Activated CD4-positive, alpha-beta T cell treated with anti-CD3 and anti-CD28 coated beads for 4 hours (primary cell): ENCODE results near the gene SLC24A3.

Source experiments
- DNase-seq, 2 donors: peaks; one replicate each; pipeline ENCODE4 v3.0.0-alpha.2; 2020

SLC24A3 gene

GRCh38 chr20:19274001-19274400 lies 61.6 kb downstream of the SLC24A3 start:
- DNase-seq, result no peak

- no peak for DNase-seq
These were observed 62.1 kb downstream of the SLC24A3 start for GRCh38 chr20:19274412-19275015.

- no peak for DNase-seq
These were observed 62.7 kb downstream of the SLC24A3 start for GRCh38 chr20:19275038-19275629.

- no peak for DNase-seq
These were observed 63.2 kb downstream of the SLC24A3 start for GRCh38 chr20:19275630-19276071.

- no peak for DNase-seq
These were observed 64.9 kb downstream of the SLC24A3 start for GRCh38 chr20:19277381-19277780.

- no peak for DNase-seq
These were observed 71.1 kb downstream of the SLC24A3 start for GRCh38 chr20:19283490-19284025.

GRCh38 chr20:19284400-19285178 lies 72.1 kb downstream of the SLC24A3 start:
- DNase-seq, result no peak

- DNase-seq, result no peak
These were observed 73.0 kb downstream of the SLC24A3 start for GRCh38 chr20:19285436-19285835.

GRCh38 chr20:19288061-19288460 lies 75.6 kb downstream of the SLC24A3 start:
- DNase-seq, result no peak

GRCh38 chr20:19288636-19289035 lies 76.2 kb downstream of the SLC24A3 start:
- DNase-seq, result no peak

- no peak for DNase-seq
These were observed 77.0 kb downstream of the SLC24A3 start for GRCh38 chr20:19289451-19289850.

- no peak for DNase-seq
These were observed 78.8 kb downstream of the SLC24A3 start for GRCh38 chr20:19291024-19291817.

GRCh38 chr20:19291818-19292132 lies 79.3 kb downstream of the SLC24A3 start:
- DNase-seq, result no peak

GRCh38 chr20:19292254-19292653 lies 79.8 kb downstream of the SLC24A3 start:
- no peak for DNase-seq

GRCh38 chr20:19295076-19295475 lies 82.6 kb downstream of the SLC24A3 start:
- no peak for DNase-seq

- DNase-seq, result no peak
These were observed 86.2 kb downstream of the SLC24A3 start for GRCh38 chr20:19298652-19299051.

GRCh38 chr20:19300395-19300794 lies 88.0 kb downstream of the SLC24A3 start:
- no peak for DNase-seq

- DNase-seq, result no peak
These were observed 88.7 kb downstream of the SLC24A3 start for GRCh38 chr20:19301142-19301541.

- DNase-seq, result no peak
These were observed 89.4 kb downstream of the SLC24A3 start for GRCh38 chr20:19301843-19302242.

GRCh38 chr20:19302714-19303113 lies 90.3 kb downstream of the SLC24A3 start:
- DNase-seq, result no peak

- DNase-seq, result no peak
These were observed 91.9 kb downstream of the SLC24A3 start for GRCh38 chr20:19304389-19304788.

GRCh38 chr20:19304886-19305415 lies 92.5 kb downstream of the SLC24A3 start:
- no peak for DNase-seq

GRCh38 chr20:19308146-19308545 lies 95.7 kb downstream of the SLC24A3 start:
- no peak for DNase-seq
